HUDEP-2 (cell line): ENCODE data around the gene HSDL2.
A peak's percentile ranks its signal among the peaks of the same experiment; 100 is the strongest.

Experiments
- DNase-seq, 76 experiments: peaks; one replicate each; lab custom pipeline; 2025; ENCODE audit not compliant: unreplicated experiment in 76 of 76; lab: John Stamatoyannopoulos, UW

HSDL2 gene

DNA sequence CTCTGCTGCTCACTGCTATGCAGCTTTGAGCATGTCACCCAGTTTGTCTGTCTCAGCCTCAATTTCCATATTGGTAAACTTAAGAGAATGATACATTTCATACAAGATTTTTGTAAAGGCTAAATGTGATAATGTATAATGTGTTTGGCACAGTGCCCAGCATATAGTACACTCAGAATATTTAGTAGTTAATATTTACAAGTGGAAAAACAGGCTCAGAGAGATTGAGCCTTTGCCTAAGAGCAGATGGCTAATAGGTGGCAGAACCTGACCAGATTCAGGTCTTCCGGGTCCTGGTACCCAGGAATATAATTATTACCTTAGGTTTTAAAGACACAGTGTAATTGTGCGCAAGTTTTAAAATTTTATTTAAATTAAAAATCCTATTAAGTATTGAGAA lies 59.9 kb downstream of the HSDL2 start:
- no peak for DNase-seq

DNA sequence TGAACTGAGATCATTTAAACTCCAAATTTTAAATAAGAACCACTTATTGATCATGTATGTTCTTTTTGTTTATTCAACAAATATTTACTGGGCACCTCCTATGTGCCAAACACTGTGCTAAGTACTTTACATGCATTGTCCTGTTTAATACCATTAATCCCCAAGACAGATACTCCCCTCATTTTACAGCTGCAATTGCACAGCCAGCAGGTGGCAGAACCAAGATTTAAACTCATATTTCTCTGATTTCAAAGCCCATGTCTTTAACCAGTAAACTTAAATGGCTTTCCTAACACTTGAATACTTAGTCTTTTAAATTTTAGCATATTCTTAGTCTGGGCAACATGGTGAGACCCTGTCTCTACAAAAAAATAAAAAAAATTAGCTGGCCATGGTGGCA lies 63.3 kb downstream of the HSDL2 start:
- peak in 11 of 76 experiments; percentile 1 to 17 (median 7) for DNase-seq

DNA sequence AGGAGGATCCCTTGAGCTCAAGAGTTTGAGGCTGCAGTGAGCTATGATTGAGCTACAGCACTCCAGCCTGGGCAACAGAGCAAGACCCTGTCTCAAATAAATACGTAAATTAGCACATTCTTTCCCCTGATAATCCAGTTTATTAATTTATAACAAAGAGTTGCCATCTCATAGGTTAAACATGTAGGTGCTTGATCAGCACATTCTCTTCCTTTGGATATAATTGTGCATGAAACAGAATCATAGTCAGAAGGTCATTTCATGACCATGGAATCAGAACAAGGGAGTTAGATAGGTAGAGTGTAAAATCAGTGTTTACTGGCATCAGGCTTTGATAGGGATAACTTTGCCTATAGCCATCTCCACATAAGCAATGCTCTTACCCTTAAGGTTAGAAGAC lies 63.7 kb downstream of the HSDL2 start:
- DNase-seq = no peak

DNA sequence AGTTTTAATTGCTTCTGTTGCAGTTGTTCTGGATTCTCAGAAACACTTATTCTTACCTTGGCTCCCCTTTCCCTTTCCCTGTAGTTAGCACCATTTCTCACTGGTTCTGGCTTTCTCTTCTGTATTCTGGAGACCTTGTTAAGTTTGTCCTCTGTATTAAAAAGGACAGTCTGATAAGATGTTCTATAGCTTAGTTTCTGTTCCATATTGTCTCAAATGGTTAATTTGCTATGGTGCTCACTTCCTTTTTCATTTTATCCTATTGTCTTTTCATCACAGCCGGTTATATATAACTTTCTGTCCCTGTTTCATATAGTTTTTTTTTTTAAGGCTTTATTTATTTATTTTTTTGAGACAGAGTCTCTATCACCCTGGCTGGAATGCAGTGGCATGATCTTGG lies 65.3 kb downstream of the HSDL2 start:
- DNase-seq = no peak

DNA sequence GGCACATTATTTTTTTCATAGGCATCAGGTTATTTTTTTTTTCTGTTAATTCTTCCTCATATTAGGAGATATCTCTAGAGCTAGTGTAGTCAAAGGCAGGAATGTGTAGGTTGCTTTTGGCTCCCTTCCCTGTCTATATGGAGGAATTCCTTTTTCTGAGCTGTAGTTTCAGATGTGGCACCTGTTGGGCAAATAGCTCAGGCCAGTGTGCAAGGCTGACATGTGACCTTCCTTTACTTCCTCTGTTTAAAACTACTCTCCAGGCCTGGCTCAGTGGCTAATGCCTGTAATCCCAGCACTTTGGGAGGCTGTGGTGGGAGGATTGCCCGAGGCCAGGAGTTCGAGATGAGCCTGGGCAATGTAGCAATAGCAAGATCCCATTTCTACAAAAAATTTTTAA lies 66.2 kb downstream of the HSDL2 start:
- no peak for DNase-seq

DNA sequence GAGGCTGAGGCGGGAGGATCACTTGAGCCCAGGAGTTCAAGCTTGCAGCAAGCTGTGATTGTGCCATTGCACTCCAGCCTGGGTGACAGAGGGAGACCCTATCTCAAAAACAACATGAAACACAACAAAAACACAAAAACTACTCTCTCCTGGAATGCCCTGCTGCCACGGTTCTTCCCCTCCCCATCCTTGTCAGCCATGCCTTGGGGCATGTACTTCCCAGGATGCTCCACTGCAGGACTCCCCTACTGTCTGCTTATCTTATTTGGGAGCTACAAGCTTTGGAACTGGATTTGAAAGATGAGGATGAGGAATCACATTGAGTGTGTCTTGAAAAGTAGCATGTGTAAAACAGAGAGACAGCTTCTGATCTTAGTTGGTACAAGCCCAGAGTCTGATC lies 66.6 kb downstream of the HSDL2 start:
- DNase-seq = no peak

DNA sequence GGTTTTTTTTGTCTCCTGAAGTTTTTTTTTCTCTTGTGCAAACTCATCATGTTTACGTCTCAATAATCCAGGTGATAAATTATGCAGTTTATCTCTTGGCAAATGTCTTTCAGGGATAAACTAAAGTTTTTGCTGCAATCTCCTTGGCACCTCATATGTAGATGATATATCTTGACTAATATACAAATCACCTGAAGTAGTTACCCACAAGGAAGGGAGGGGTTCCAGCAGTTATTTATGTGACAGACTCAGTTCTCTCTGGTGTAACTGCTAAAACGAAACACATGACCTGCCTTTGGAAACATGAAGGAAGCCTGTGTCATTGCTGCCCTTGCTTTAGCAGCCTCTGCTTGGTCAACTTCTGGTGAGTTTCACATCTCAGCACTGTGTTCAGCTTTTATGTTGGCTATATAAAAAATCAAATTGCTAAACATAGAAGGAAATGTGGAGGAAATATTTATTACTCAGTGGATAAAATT lies 67.4 kb downstream of the HSDL2 start:
- no peak for DNase-seq

DNA sequence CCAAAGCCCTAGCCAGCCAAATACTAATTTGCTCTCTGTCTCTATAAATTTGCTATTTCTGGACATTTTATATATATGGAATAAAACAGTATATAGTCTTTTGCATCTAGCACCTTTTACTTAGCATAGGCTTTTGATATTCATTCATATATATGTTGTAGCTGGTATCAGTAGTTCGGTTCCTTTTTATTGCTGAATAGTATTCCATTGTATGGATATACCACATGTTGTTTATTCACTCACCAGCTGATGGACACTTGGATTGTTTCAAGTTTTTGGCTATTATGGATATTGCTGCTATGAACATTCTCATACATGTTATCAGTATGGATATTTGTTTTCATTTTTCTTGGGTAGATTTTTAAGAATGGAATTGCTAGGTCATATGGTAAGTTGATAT lies 82.9 kb downstream of the HSDL2 start:
- no peak for DNase-seq

DNA sequence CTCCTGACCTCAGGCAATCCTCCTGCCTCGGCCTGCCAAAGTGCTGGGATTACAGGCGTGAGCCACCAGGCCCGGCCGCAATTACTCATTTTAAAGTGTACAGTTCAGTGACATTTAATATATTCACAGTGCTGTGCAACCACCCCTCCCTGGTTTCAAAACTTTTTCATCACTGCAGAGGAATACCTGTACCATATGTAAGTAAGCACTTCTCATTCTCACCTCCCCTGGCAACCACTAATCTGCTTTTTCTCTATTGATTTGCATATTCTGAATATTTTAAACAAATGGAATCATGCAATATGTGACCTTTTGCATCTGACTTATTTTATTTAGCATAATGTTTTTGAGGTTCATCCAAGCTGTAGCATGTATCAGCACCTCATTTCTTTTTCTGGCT lies 85.4 kb downstream of the HSDL2 start:
- no peak for DNase-seq

DNA sequence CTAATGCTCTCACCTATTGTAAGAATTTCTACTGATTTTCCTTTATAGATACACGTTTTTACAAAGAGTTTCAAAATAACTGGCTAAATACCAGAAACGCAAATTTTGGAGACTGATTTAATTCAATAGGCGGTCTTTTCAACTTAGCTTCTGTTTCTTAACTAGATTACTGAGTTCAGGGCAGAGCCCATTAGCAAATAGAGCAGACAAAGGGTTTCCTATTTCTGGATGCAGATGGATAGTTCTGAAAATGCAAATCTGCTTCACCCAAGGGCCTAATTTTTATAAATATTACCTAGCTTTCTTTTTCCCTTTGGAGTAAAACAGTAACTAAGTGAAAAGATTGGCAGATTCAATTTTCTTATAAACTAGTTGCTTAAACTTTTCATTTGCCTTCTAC lies 93.1 kb downstream of the HSDL2 start:
- DNase-seq = no peak

DNA sequence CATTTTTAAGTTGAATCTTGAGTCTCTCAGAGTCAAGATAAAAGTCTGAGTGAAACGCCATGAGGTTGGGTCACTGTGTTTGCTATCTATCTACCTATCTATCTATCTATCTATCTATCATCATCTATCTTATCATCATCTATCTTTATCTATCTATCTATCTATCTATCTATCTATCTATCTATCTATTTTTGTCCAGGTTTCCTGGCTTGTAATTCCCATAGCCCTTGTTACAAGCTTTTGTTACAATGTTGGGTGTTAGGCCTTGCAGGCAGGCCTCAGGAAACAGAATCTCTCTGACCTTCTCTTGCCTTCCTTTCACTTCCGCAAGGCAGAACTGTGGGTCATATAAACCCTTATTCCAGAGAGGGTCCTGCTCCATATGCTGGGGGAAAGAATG lies 94.1 kb downstream of the HSDL2 start:
- DNase-seq = no peak

DNA sequence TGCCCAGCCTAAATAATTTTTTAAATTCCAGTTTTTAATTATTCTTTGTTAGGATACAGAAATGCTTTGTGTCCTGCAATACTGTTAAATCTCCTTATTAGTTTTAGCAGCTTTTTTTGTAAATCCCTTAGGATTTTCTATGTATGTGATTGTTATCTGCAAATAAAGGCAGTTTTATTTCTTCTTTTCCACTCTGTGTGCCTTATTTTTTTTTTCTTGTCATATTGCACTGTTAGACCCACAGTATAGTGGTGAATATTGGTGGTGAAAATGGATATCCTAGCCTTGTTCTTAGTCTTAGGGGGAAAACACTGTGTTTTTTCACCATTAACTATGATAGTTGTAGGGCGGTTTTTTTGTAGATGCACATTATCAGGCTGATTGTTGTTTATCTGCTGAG lies 95.4 kb downstream of the HSDL2 start:
- DNase-seq = no peak

DNA sequence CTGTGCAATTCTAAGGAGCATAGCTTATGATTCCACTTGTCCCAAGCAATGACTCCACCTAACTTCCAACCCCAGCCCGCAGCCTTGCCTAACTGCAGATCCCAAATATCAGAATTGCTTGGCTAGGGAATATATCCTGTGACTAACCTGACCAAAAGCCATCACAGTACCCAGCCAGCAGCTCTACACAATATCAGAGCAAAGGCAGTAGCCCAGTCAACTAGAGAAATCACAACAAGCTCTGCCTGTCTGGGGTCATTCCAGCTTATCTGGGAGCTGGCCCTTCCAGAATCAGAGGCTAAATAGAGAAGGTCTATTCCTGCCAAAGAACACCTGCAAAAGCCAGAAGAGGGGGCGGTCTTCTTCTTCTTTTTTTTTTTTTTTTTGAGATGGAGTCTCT lies 97.4 kb downstream of the HSDL2 start:
- no peak for DNase-seq

DNA sequence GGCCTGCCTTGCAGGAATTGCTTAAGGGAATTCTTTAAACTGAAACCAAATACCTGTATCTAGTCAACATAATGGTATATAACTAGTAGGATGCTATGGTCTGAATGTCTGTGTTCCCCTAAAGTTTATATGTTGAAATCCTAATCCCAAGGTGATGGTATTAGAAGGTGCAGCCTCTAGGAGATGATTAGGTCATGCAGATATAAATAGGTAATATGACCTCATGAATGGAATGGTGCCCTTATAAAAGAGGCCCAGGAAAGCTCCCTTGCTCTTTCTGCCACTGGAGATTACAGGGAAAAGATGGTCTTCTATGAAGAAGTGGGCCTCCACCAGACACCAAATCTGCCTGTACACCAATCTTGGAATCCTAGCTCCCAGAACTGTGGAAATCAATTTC lies 99.3 kb downstream of the HSDL2 start:
- DNase-seq = no peak

DNA sequence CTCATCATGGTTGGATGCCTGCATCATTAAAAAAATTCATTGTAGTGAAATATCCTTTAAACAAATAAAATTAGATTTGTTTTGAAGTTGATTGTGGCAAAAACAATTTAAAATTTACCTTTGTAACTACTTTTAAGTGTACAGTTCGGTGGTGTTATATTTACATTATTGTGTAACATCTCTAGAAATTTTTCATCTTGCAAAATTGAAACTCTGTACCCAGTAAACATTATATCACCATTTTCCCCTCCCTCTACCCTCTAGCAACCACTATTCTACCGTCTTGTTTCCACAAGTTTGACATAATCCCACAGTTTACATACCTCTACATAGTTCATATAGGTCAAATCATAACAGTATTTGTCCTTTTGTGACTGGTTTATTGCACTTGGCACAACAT lies 104.7 kb downstream of the HSDL2 start:
- DNase-seq = no peak

DNA sequence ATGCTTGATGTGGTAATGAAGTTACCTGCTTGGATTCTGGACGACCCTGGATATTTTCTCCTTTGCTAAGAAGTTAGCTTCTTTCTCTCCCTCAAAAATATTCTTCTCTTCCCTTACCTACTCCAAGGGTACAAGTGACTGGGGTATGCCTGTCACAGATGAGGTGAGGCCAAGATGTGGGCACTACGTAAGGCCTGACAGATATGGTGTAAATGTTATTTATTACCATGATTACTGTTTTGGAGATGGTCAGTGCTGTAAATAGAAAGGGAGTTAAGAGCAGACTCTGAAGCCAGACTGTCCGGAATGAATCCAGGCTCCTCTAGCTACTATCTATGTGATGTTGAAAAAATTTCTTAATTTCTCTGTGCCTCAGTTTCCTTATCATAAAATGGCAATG lies 105.7 kb downstream of the HSDL2 start:
- DNase-seq = no peak

DNA sequence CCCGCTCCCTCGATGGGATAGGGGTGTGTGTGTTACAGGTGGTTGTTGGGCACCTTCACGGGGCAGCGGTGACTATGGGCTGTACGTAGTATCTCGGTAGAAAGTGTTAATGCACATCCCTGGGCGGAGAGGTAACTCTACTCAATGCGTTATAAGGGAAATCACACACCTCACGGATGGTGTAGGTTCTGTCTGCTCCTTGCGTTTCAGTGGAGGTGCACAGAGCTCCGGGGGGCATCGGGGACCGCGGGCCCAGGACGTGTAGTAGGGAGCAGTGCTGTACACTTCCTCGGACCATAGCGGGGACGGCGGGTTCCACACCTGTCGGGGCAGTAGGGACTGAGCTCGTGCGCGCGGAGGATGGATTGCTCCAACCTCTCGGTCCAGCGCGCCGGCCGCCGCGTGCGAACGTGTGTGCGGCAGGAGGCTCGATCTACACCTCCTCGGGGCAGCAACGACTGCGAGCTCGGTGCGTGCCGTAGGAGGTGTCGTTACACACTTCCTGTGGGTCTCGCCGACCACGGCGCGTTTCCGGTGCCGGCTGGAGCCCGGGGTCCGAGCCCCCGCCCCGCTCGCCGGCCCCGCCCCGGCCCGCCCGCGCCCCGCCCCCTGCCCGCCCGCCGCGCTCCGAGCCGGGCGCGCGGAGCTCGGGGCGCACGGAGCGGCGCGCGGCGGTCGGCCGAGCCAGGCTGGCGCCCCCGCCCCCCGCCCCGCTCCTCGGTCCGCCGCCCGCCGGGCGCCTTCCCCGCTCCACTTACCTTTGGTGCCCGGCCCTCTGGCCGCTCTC lies 106.5 kb downstream of the HSDL2 start, which contains the start of gene KIAA1958:
Gene KIAA1958 (plus strand): TSS at position 607 of the 787 bp plus-strand sequence. CDS start 87,254 bp downstream, outside the sequence.
- peak in 73 of 76 experiments; percentile 7 to 84 (median 67) for DNase-seq

DNA sequence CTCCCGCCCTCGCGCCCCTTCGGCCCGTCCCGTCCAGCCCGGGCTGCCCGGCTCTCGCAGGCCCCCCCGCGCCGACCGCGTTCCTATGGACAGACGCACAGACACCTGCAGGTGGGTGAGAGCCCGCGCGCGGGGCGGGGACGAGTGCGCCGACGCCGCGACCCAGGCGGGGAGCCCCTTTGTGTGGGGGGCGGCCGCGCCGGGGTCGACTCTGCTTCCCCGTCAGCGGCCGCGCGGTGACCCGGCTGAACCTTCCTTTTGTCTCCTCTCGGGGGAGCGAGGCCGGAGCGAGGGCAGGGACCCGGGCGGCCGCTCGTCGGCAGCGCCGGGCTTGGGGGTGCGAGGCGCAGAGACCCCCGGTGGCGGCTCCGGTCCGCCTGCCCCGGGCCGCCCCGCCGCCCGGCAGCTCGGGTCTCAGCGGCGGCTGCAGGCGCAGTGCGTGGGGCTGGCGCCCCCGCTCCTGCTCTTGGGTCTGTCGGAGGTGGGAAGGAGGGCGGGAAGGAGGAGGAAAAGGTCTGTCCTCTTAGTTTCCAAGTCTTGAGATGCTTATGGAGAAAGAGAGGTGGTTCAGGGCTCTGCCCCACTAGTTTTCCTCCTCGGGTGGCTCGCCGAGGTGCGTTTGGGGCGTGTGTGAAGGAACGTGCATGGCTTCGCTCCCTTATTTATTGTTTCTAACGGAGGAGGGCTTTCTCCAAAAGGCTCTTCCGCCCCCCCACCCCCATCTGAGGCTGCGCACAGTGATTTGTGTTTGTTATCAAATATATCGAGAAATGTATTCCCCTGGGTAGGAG lies 107.3 kb downstream of the HSDL2 start:
- DNase-seq = peak in 36 of 76 experiments; percentile 3 to 53 (median 24)

DNA sequence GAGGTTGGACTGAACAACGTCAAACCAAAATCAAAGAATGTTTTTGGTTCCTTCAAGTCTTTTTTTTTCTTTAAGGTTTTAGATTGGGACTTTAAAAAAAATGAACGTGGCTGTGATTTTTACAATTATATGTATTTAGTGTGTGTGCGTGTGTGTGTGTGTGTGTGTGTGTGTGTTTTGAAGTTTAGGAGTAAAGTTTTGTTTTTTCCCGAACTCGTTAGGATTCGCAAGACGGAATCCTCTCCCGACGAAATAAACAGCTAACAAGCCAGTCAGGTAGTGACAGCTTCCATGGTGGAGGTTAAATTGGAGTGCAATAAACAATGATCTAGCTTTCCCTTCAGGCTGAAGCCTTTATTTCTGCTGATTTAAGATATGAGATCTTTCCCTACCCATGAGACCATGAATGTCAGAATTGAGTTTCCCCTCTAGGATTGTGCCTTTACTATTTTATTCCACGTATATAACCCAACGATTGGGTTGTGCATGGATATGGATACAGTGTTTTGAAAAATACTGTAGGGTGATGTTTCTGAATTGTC lies 108.0 kb downstream of the HSDL2 start:
- no peak for DNase-seq

DNA sequence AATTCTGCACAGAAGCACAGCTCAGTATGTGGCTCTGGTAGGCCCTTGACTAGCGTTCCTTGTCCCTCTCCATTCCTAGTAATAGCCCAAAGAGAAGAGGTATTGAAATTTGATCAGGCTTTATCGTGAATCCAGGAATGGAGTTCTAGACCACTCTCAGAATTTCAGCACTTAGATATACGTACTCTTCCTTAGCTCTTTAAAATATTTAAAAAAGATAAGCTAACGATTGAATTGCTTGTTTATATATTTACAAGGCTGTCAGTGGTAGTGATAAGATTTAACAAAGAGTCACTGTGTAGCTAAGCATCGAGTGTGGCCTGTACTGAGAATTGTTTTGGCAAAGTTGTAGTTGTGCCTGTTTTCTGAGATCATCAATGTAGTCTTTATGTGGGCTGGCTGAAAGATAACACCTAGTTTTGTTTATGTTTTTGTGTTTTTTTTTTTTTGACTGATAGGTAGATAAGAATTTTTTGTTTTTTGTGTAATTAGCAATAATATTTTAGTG lies 109.2 kb downstream of the HSDL2 start:
- DNase-seq = peak in 2 of 76 experiments; percentile 3 to 12
